ENCODE data around the gene STRN.
"Not testable (repeated sequence)": the region's sequence is repeated elsewhere in the genome, so short reads cannot be mapped to it uniquely, and the experiment has no call there.

Gene STRN

DNA sequence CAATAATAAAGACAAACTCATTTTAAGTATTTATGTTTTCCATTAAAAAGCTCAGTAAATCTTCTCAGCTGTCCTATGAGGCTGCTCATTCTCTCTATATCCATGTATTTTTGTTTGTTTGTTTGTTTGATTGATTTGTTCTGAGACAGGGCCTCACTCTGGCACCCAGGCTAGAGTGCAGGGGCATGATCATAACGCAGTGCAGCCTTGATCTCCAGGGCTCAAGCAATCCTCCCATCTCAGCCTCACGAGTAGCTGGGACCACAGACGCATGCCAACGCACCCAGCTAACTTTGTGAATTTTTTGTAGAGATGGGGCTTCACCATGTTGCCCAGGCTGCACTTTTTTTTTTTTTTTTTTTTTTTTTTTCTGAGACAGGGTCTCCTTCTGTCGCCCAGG lies 5.6 kb downstream of the STRN start:
- DNase-seq = no peak

DNA sequence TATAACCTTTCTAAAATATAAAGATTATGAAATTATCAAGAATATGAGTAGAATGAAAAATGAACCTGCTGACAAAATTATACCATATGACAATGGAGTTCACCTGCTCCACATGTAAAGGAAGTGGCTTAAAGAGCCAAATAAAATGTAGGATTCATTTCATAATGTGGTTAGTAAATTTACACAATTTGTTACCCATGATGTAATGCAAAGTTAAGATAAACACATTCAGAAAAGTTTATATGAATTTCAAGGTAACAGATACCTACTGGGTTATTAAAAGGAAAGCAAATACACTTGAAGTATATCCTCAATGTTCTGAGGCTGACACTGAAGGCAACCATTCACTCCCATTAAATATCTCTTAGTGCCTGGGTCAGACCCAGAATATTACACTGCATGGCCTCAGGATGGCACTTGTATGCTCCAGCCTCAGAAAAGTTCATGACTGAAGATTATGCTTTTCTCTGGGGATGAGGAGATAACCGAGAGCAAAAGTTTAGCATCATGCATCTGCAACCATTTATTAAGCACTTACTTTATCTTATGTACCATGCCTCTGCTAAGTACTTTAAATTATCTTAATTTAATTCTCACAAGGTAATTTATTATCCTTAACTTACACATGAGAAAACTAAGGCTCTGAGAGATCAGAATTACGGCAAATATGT lies 6.2 kb downstream of the STRN start:
- DNase-seq = no peak

DNA sequence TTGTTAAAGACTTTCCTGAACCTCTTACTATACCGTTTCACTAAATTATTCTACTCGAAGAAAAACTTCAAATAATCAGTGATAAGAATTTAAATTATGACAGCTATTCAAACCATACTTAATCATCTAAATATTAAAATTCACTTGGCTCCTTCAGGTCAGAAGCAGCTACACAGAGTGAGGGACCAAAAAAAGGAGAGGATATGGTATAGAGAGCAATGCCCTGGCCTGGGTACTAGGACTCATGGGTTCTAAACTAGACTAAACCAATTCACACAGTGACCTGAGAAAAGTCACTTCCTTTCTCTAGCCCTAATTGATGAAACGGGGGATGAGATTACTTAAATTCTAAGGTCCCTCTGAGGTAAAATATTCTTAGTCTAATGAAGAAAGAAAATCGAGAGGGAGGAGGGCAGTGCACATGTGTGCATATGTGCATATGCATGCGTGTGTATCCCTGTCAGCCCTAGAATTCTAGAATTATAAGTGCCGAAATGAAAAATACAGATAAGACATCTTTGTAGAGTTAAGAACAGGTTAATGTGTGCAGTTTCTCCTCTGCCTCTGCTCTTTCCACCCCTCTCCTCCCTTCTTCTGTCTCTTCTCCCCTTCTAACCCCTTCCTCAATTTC lies 11.2 kb downstream of the STRN start:
- no peak for DNase-seq

DNA sequence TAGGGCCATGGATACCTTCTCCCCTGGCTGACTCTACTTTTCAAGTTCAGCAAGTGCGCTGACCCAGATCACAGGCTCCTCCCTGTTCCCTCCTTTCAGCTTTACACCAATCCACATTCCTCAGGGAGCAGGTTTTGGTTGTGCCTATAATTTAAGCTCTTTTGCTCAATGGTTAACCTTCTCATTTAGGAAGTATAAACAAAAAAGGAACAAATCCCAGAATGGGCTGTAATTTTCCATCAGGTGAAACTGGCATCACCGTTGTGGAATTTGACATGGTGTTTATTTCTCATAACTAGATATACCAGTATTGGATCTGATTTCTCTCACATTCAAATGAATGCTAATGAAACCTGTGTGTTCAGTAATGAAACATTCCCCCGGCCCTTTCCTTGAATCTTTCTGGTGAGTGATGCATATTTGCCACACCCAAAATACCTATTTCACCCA lies 13.6 kb downstream of the STRN start:
- no peak for DNase-seq

DNA sequence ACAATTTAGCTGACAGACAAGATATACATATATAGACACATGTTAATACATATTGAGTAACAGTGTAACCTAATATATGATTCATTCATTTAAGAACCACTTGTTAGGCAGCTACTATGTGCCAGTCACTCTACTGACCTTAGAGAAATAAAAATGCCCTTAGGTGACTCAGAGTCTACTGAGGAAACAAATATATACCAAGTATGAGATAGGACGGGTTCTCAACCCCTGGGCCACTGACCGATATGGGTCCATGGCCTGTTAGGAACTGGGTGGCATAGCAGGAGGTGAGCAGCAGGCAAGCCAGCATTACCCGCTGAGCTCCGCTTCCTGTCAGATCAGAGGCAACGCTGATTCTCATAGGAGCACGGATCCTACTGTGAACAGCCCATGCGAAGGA lies 14.8 kb downstream of the STRN start:
- DNase-seq = peak; percentile 50

DNA sequence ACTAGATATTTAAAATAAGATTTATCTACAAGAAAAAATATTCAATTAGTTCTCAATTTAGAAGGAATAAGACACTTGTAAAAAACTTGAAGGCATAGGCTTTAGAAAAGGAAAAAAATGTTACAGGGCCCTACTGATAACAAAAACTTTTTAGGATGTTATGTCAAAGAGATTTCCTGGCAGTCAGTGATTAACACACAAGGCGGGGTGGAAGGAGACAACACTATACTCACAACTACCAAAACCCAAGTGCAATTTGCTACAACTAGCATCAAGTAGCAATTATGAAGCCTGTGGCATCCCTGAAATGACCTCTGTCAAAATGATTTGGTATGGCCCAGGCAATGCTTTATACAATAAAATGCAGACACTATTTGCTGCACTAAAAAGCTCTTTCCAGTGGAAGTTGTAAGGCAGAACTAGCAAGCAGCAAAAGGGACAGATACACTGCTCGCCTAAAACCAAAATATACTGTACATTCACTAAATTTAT lies 15.3 kb downstream of the STRN start:
- no peak for DNase-seq

DNA sequence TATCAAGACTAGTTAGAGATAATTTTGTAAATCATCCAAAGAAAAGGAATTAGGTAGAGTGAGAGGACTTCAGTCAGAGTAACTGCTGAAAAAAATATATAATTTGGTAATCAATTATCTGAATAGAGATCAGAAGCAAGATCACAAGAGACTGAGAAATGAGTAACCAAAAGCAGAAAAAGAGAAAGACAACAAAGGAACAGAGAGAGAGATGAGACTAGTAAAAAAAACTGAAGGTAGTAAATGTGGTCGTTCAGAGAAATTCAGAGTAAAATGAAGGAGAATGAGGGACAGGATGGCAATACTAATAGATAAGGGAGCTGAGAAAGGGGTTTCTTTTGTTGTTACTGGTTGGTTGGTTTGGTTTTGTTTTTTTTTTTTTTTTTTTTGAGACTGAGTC lies 16.5 kb downstream of the STRN start:
- DNase-seq = no peak

DNA sequence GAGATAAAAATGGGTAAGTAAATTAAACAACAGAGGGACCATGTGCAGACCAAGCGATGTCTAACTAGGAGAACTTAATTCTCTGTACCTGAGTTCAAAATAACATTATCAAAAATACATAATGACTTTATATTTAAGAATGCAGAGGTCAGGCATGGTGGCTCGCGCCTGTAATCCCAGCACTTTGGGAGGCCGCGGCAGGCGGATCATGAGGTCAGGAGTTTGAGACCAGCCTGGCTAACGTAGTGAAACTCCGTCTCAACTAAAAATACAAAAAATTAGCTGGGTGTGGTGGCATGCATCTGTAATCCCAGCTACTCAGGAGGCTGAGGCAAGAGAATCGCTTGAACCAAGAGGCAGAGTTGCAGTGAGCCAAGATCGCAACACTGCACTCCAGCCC lies 21.1 kb downstream of the STRN start:
- not testable (repeated sequence) for DNase-seq

DNA sequence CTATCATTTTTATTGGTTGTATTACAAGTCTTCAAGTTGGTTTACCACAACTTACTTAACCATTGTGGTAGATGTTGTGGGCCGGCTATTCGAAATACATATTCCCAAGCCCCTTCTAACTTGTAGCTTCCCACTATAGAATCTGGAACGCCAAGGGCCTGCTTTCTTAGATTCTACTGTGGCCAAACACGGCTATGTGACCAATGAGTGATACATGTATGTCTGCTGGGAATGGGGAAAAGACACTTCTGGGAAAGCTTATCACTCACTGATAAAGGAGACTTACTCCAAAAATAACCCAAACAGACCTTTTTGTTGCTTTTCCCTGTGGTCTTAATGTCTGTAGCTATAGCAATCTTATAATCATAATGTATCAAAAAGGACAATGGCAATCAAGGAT lies 24.5 kb downstream of the STRN start:
- DNase-seq = no peak

DNA sequence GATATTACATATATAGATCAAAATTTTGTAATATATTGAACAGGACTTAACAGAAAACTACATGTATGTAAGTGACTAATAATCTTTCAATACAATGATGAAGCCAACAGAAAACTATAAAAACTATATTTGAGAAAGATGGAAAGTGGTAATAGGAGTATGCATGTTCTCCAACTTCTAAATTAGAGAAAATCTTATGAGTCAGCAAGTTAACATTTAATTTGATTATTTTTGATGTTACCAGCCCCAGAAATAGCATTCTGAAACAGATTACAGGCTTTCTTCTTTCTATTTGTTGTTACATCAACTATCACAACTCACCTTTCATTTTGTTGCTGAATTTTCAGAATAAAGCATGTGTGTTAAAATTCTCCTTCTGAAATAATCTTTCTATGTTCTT lies 29.8 kb downstream of the STRN start:
- DNase-seq = not testable (repeated sequence)

DNA sequence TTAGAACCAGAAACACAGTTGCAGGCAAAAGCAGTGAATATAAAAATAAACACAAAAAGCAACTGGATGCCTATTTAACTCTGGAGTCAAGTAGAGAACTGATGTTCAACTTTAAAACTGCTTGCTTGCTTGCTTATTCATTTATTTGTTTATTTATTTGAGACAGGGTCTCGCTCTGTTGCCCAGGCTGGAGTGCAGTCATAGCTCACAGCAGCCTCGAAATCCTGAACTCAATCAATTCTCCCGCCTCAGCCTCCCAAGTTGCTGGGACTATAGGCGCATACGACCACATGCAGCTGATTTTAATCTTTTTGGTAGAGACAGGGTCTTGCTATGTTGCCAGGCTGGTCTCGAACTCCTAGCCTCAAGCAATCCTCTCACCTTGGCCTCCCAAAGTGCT lies 34.6 kb downstream of the STRN start:
- not testable (repeated sequence) for DNase-seq

DNA sequence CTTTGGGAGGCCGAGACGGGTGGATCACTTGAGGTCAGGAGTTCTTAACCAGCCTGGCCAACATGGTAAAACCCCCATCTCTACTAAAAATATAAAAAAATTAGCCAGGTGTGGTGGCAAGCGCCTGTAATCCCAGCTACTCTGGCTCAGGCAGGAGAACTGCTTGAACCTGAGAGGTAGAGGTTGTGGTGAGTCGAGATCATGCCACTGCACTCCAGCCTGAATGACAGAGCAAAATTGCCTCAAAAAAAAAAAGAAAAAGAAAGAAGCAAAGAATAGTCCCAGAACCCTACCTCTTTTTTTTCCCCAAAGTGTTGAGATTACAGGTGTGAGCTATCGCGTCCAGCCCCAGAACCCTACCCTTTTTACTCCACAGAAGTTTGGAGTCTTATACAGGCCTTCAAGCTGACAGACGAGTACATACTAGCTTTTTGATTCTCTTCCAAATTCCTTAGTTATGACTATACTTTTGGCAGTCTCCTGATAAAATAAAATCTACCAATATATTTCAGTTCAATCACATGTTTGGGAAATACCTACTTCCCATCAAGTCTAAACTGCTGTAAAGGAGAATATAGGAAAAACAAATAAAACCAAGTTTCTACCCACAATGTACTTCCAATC lies 35.4 kb downstream of the STRN start:
- DNase-seq = not testable (repeated sequence)

DNA sequence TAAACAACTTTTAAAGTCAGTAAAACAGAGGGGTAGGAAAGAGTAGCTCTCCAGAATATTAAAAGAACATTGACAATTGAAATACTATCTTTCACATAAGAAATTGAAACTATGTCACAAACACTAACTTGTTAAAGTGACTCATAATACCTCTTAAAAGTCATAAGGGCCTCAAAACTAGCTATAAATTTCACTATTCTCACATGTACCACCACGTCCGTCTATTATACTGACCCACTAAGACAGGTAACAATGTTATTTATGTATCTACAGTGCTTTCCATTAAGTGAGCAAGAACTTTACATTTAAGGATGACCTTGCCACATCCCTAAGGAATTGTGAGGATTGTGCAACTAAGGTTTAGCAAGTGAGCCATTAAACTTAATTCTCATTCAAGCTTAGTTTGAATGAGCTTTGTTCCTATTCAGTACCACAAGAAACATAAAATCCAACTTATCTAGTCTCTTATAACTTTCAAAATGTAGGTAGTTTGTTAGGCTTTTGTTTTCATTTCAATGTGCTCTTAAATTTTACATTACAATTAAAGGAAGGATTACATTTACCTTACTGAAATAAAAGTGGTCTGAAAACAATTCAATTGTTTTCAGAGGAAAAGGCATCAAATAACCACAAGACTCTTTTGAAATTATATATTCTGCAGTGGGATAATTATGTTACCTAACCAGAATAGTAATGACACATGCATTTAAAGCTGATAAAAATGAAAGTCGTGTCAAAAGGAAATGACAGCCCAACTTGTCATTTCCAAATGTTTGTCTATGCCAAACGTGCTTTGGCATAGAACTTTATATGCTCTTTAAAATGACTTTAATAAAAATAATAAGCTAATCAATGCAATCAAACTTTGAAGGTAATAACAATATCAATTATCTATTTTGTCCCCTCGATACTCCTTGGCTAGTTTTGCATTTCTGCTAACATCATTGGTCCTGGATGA lies 39.9 kb downstream of the STRN start:
- DNase-seq = peak; percentile 13

DNA sequence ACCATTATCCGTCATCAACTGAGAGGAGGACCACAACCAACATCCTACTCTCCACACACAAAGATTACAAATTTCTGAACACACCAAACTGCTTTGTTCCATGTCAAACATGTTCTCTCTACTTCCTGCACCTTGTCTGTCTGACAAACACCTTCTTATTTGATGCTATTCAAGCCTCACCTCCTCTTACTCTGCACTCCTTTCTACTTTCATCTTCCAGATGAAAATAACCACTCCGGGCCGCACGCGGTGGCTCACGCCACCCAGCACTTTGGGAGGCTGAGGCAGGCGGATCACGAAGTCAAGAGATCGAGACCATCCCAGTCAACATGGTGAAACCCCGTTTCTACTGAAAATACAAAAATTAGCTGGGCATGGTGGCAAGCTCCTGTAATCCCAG lies 43.7 kb downstream of the STRN start:
- not testable (repeated sequence) for DNase-seq

DNA sequence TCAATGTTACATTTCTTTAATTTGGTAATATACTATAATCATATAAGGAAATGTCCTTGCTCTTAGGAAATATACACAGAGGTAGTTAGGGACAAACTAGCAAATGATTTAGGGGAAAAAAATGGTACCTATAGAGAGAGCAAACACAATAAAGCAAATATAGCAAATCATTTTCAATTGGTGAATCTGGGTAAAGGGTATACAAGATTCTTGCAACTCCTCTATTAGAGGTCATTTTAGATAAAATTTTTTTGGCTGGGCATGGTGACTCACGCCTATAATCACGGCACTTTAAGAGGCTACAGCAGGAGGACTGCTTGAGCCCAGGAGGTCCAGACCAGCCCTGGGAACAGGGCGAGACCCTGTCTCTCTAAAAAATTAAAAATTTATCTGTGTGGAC lies 44.4 kb downstream of the STRN start:
- no peak for DNase-seq

DNA sequence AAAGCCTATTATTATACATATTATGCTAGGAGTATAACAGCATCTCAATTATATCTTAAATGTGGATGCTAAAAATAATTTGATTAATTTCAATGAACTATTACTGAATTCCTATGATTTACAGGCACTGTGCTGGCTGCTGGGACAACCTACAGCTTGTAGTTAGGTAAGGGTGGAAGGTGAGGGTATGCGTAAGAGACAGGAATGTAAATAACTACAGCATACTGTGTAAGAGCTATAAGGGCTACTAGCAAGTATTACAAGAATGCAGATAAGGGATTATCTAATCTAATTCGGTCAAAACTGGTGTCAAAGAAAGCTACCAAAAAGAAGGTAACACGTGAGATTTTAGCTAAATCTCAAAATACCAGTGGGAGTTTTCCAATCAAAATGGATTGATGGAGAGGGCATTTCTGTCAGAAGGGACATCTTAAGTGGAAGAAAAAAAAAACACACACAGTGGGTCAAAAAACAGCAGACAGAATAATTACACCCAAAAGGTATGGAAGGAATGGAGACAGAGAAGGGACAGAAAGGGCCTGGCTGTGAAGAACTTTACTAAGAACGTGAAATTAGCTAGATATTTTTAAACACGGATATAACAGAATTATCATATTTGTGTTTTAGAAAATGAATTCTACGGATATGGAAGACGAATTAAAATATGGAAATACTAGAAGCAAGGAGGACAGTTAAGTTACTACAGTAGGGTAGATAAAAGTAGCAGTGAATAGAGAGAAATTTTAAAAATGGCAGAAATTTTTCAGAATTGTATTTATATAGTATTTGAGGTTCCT lies 47.1 kb downstream of the STRN start:
- DNase-seq = no peak

DNA sequence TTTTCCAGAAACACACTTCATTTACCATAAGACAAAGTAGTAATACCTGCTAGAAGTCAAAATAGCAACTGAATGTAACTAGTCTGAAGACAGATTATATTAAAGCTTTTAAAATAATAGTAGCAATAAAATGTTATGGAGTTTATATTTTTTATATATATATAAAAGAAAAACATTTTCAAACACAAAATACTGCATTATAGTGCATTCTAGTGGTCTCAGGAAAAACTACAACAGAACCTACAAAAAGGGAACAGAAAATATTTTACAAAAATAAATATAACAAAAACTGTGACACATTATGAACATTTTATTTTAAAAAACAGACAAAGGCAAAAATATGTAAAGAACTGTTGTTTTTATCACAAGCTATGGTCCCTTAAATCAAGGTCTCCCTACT lies 48.0 kb downstream of the STRN start:
- DNase-seq = peak; percentile 8

DNA sequence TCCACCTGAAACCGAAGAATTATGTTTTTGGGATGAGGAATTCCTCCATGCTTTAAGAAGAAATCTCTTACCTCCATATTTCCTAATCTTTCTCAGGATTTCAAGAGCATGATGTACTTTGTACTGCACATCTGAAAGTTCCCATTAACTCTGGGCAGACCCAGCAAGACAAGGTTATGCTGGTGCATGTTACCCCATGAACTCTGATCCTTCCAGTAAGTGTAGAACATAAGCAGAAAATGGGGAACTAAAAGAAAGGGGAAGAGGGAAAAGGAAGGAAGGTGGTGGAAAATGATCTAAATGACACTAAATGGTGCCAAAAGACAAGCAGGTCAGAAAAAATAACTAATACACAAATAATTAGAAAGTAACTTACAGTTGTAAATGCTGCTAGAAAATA lies 50.7 kb downstream of the STRN start:
- DNase-seq = peak; percentile 61

DNA sequence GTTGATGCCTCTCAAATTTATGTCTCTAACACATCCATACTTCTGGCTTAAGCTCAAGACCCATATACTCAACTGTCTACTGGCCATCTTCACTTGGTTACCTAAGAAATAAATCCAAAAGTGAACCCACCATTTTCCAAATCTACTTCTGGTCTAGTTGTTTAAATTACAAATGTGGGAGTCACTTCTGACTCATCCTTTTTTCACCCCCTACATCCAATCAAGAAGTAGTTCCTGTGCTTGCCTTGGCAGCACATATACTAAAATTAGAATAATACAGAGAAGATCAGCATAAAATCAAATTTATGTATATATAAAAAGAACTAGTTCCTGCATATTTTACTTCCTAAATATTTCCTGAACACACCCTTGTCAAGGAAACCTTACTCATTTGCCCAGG lies 53.6 kb downstream of the STRN start:
- DNase-seq = no peak

DNA sequence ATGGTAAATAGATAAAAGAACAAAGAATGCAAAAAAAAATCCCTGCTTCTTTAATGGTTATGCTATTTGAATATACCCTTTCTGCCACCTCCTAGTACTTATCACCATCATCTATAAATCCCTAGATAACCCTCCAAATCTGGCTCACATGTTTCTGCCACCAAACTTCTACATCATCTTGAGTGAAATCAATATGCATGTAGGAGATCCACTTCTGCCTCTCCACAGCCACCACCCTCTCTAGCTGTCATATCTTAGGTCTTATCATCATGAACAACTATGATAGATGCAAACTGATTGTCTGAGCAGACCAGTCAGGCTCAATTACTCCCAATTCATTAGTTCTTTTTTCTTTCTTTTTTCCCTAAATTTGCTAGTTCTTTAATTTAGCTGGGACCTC lies 55.3 kb downstream of the STRN start:
- DNase-seq = no peak

DNA sequence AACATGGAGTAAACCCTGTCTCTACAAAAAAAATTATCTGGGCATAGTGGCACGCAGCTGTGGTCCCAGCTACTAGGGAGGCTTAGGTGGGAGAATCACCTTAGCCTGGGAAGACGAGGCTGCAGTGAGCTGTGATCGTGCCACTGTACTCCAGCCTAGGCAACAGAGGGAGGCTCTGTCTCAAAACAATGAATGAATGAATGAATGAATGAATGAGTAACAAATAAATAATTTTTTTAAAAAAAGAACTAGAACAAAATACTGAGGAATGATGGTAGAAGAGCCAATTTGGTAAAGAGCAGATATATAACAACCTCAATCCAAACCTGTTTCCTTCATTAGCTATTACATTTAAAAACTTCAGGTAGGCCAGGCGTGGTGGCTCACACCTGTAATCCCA lies 60.1 kb downstream of the STRN start:
- DNase-seq = no peak

DNA sequence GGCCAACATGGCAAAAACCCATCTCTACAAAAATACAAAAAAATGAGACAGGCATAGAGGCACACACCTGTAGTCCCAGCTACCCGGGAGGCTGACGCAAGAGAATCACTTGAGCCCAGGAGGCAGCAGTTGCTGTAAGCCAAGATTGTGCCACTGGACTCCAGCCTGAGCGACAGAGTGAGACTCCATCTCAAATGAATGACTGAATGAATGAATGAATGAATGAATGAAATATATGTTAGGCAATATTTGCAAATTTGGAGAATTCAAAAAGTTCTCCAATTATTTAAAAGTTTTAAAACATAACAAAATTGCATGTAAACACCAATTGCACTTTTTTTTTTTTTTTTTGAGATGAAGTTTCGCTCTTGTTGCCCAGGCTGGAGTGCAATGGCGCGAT lies 61.7 kb downstream of the STRN start:
- no peak for DNase-seq
